H9 (cell line): ENCODE measurements around the gene SPSB3. TPM values are rescaled to one million over a fixed set of nuclear protein-coding genes. Genes with fewer than 3 reads are reported as not detected.

Experiments
- DNase-seq: peaks from one replicate; pipeline ENCODE4 v3.0.0-alpha.2; 2017
- H2AFZ ChIP-seq: one replicate; pipeline ENCODE4 v1.6.1; 2013; ENCODE audit warnings: mild to moderate bottlenecking, low read length, control low read depth, moderate library complexity
- H2AK5ac ChIP-seq: 2 replicates; pipeline ENCODE4 v1.6.1; 2013; ENCODE audit warnings: low read length, control low read depth, mixed read lengths; ENCODE audit not compliant: insufficient read length
- H2BK120ac ChIP-seq: one replicate; pipeline ENCODE4 v1.6.1; 2013; ENCODE audit warnings: low read depth, mild to moderate bottlenecking, low read length, control low read depth, inconsistent platforms; ENCODE audit not compliant: poor library complexity, severe bottlenecking
- H2BK12ac ChIP-seq: 2 replicates; pipeline ENCODE4 v1.6.1; 2013; ENCODE audit warnings: low read length, control low read depth, mixed read lengths, low read depth; ENCODE audit not compliant: insufficient read length
- H2BK15ac ChIP-seq: 2 replicates; pipeline ENCODE4 v1.6.1; 2013; ENCODE audit warnings: low read depth, low read length, control low read depth
- H2BK20ac ChIP-seq: one replicate; pipeline ENCODE4 v1.6.1; 2013; ENCODE audit warnings: low read depth, mild to moderate bottlenecking, low read length, control low read depth, inconsistent platforms; ENCODE audit not compliant: poor library complexity, severe bottlenecking
- H2BK5ac ChIP-seq: 2 replicates; pipeline ENCODE4 v1.6.1; 2013; ENCODE audit warnings: low read length, control low read depth, mixed read lengths; ENCODE audit not compliant: insufficient read length
- H3K14ac ChIP-seq: 2 replicates; pipeline ENCODE4 v1.6.1; 2013; ENCODE audit warnings: low read length, control low read depth; ENCODE audit not compliant: insufficient read depth
- H3K18ac ChIP-seq: 2 replicates; pipeline ENCODE4 v1.6.1; 2013; ENCODE audit warnings: low read depth, mild to moderate bottlenecking, mixed read lengths, low read length, control low read depth; ENCODE audit not compliant: insufficient read length
- H3K23ac ChIP-seq: 2 replicates; pipeline ENCODE4 v1.6.1; 2013; ENCODE audit warnings: low read length, control low read depth, mixed read lengths, low read depth; ENCODE audit not compliant: insufficient read length
- H3K23me2 ChIP-seq: 2 replicates; pipeline ENCODE4 v1.6.1; 2013; ENCODE audit warnings: low read depth, mild to moderate bottlenecking, mixed read lengths, low read length, control low read depth; ENCODE audit not compliant: insufficient read length, poor library complexity, severe bottlenecking
- H3K27ac ChIP-seq: 2 replicates; pipeline ENCODE4 v1.5.1; 2013; ENCODE audit warnings: low read length, control low read depth, mixed read lengths, low read depth; ENCODE audit not compliant: insufficient read length
- H3K27me3 ChIP-seq: 2 replicates; pipeline ENCODE4 v1.6.1; 2013; ENCODE audit warnings: low read length, control low read depth, inconsistent platforms; ENCODE audit not compliant: insufficient read depth
- H3K4ac ChIP-seq: 2 replicates; pipeline ENCODE4 v1.6.1; 2013; ENCODE audit warnings: low read depth, mild to moderate bottlenecking, control low read depth, inconsistent platforms, low read length, moderate library complexity
- H3K4me1 ChIP-seq: 2 replicates; pipeline ENCODE4 v1.6.1; 2013; ENCODE audit warnings: low read length, control low read depth, inconsistent platforms; ENCODE audit not compliant: insufficient read depth
- H3K4me2 ChIP-seq: 2 replicates; pipeline ENCODE4 v1.6.1; 2013; ENCODE audit warnings: low read length, control low read depth, mixed read lengths; ENCODE audit not compliant: insufficient read length, insufficient read depth
- H3K56ac ChIP-seq: 2 replicates; pipeline ENCODE4 v1.6.1; 2013; ENCODE audit warnings: low read depth, mild to moderate bottlenecking, mixed read lengths, low read length, control low read depth; ENCODE audit not compliant: insufficient read length
- H3K79me1 ChIP-seq: 2 replicates; pipeline ENCODE4 v1.6.1; 2013; ENCODE audit warnings: low read depth, mild to moderate bottlenecking, moderate library complexity, low read length, control low read depth, inconsistent platforms; ENCODE audit not compliant: insufficient read depth, poor library complexity, severe bottlenecking
- H3K79me2 ChIP-seq: 2 replicates; pipeline ENCODE4 v1.6.1; 2013; ENCODE audit warnings: low read length, control low read depth, inconsistent platforms; ENCODE audit not compliant: insufficient read depth
- H3K9ac ChIP-seq: 2 replicates; pipeline ENCODE4 v1.6.1; 2013; ENCODE audit warnings: low read length, control low read depth, mixed read lengths; ENCODE audit not compliant: insufficient read length; ENCODE audit errors: extremely low read depth
- H3K9me3 ChIP-seq: one replicate; pipeline ENCODE4 v1.6.1; 2013; ENCODE audit warnings: low read depth, low read length, inconsistent platforms; ENCODE audit not compliant: control insufficient read depth
- H3T11ph ChIP-seq: one replicate; pipeline ENCODE4 v1.6.1; 2013; ENCODE audit warnings: mild to moderate bottlenecking, low read length, control low read depth, inconsistent platforms
- H4K20me1 ChIP-seq: one replicate; pipeline ENCODE4 v1.6.1; 2013; ENCODE audit not compliant: control insufficient read depth, insufficient read length, insufficient read depth
- H4K5ac ChIP-seq: 2 replicates; pipeline ENCODE4 v1.6.1; 2013; ENCODE audit warnings: low read depth, mild to moderate bottlenecking, mixed read lengths, low read length, control low read depth; ENCODE audit not compliant: insufficient read length
- H4K8ac ChIP-seq: replicated peaks from 2 replicates; pipeline ENCODE4 v1.6.1; 2013; ENCODE audit warnings: low read length, control low read depth, mixed read lengths, low read depth; ENCODE audit not compliant: insufficient read length
- H4K91ac ChIP-seq: 2 replicates; pipeline ENCODE4 v1.6.1; 2013; ENCODE audit warnings: low read depth, mild to moderate bottlenecking, moderate library complexity, mixed read lengths, low read length, control low read depth; ENCODE audit not compliant: insufficient read length
- H3K27ac Mint-ChIP-seq, 3 experiments: 2 replicates in 2 of 3; 3 replicates in 1 of 3; pipeline ENCODE4 v1.8.0; 2020 to 2021; ENCODE audit warnings: mixed read lengths in 3 of 3, mild to moderate bottlenecking in 1 of 3, moderate library complexity in 1 of 3
- H3K27me3 Mint-ChIP-seq: 2 replicates; pipeline ENCODE4 v1.8.0; 2021; ENCODE audit warnings: low read depth, mild to moderate bottlenecking, moderate library complexity, mixed read lengths
- H3K36me3 Mint-ChIP-seq, 3 experiments: 2 replicates in 2 of 3; 3 replicates in 1 of 3; pipeline ENCODE4 v1.8.0; 2020 to 2021; ENCODE audit warnings: low read depth in 3 of 3, mixed read lengths in 3 of 3; ENCODE audit not compliant: insufficient read depth in 1 of 3
- H3K4me1 Mint-ChIP-seq, 2 experiments: 2 replicates each; pipeline ENCODE4 v1.8.0; 2020; ENCODE audit warnings: mixed read lengths in 2 of 2
- H3K4me3 Mint-ChIP-seq, 2 experiments: 2 replicates in 1 of 2; 3 replicates in 1 of 2; pipeline ENCODE4 v1.8.0; 2020 to 2021; ENCODE audit warnings: mild to moderate bottlenecking in 2 of 2, mixed read lengths in 2 of 2, moderate library complexity in 1 of 2
- H3K9me3 Mint-ChIP-seq, 2 experiments: 2 replicates in 1 of 2; 3 replicates in 1 of 2; pipeline ENCODE4 v1.8.0; 2020; ENCODE audit warnings: mild to moderate bottlenecking in 2 of 2, mixed read lengths in 2 of 2, moderate library complexity in 1 of 2
- WGBS: extraction: QIAGEN DNeasy Blood & Tissue Kit; methylation state at CpG from one replicate; pipeline ENCODE4 v1.1.7; 2013; ENCODE audit warnings: missing lambda C conversion rate, low lambda C conversion rate, mixed read lengths; ENCODE audit not compliant: insufficient read length; ENCODE audit errors: extremely low coverage; 5-methylcytosine and 5-hydroxymethylcytosine counted together
- total RNA-seq: library from RNA; stranded (reverse); gene quantifications from 2 replicates; pipeline ENCODE4 v1.2.1, GENCODE V29; 2021
- TF ChIP-seq, protein P1 (sequence below): fragments of 200-600 bp; sonication (generic); conservative IDR thresholded peaks from 3 replicates; pipeline ENCODE4 v1.8.0; 2021; ENCODE audit warnings: antibody characterized with exemption, mild to moderate bottlenecking

SPSB3 gene
- total RNA-seq, 1 experiment from 2014 or later: 19.9 TPM

DNA sequence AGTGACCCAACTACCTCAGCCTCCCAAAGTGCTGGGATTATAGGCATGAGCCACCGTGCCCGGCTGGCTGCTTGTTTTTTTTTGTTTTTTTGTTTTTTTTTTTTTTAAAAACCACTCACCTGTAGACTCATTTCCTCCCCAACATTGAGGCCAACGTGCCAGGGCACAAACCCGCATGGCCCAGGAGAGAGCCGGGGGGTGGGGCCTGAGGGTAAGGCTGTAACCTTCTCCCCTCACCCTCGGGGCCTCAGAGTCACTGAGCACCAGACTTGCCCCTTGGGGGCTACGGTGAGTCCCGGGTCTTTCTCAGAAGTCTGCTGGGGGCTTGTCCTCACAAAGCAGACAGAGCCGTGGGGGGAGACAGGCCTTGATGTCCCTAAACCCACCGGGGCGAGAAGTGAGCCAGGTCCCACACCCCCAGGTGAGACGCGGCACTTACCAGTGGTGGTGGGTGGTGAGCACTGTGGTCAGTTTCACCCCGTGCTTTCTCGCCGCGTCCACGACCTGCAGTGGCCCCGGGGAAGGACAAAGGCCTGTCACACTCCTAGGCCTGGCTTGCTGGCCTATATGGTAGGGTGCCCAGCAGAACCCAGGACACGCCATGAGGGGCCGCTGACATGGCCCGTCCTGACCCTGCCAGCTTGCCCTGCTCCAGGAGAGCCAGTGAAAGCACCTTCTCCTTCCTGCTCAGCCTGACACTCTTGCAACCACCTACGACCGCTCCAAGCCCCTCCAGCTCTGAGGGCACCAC lies 39.7 kb upstream of the SPSB3 start:
- no peak overlapping the region for H3K4me3 Mint-ChIP-seq
- H3K9me3 Mint-ChIP-seq: no peaks in the 10 kb centered on the region
- Histone ChIP-seq H3T11ph (no peak overlapping the region), H3K56ac (no peak overlapping the region), H3K14ac (no peak overlapping the region), H3K18ac (no peak overlapping the region), H2AK5ac (no peak overlapping the region), H4K5ac (no peak overlapping the region), H3K23me2 (peaks cover 3% of the 10 kb centered on the region), H2BK15ac (no peak overlapping the region), H2AFZ (no peak overlapping the region), H4K20me1 (no peaks in the 10 kb centered on the region), H3K79me2 (no peaks in the 10 kb centered on the region), H3K4me1 (no peaks in the 10 kb centered on the region; the same call in 1 of the 2 replicates), H3K9ac (no peak overlapping the region), H3K23ac (no peak overlapping the region), H2BK12ac (no peak overlapping the region), H3K27me3 (no peaks in the 10 kb centered on the region), H4K8ac (no peak overlapping the region), H3K4ac (no peak overlapping the region), H2BK120ac (no peak overlapping the region), H2BK5ac (no peak overlapping the region), H3K4me2 (no peak overlapping the region), H3K79me1 (peaks cover 4% of the 10 kb centered on the region), H2BK20ac (no peak overlapping the region), H4K91ac (no peak overlapping the region), H3K9me3 (no peaks in the 10 kb centered on the region), H3K27ac (no peak overlapping the region)
- H3K4me1 Mint-ChIP-seq: 0 out of 4 replicates have a peak, but pooled peaks cover 2 to 5% of the 10 kb centered on the region in 2 experiments
- no peak for DNase-seq
- WGBS: no CpG with 5 or more reads among the region's 24 CpGs
- H3K27me3 Mint-ChIP-seq: peaks cover 4% of the 10 kb centered on the region
- TF ChIP-seq, protein P1, sequence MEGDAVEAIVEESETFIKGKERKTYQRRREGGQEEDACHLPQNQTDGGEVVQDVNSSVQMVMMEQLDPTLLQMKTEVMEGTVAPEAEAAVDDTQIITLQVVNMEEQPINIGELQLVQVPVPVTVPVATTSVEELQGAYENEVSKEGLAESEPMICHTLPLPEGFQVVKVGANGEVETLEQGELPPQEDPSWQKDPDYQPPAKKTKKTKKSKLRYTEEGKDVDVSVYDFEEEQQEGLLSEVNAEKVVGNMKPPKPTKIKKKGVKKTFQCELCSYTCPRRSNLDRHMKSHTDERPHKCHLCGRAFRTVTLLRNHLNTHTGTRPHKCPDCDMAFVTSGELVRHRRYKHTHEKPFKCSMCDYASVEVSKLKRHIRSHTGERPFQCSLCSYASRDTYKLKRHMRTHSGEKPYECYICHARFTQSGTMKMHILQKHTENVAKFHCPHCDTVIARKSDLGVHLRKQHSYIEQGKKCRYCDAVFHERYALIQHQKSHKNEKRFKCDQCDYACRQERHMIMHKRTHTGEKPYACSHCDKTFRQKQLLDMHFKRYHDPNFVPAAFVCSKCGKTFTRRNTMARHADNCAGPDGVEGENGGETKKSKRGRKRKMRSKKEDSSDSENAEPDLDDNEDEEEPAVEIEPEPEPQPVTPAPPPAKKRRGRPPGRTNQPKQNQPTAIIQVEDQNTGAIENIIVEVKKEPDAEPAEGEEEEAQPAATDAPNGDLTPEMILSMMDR: no peak
- H3K36me3 Mint-ChIP-seq: peaks cover 0 to 10% (median 4%) of the 10 kb centered on the region in 3 experiments; a peak in 5 of 7 replicates
- H3K27ac Mint-ChIP-seq: no peak overlapping the region
